ENCODE measurements around the gene ARHGAP30. TPM values are rescaled to one million over a fixed set of nuclear protein-coding genes. Genes with fewer than 3 reads are reported as not detected.
"Not testable (repeated sequence)": the region's sequence is repeated elsewhere in the genome, so short reads cannot be mapped to it uniquely, and the experiment has no call there.

Gene ARHGAP30
- total RNA-seq, 6 experiments from 2014 or later, result not detected

GRCh38 chr1:161033751-161034150 is 35.9 kb downstream of the ARHGAP30 start:
- Mint-ChIP-seq H3K4me3 (no peak overlapping the region), H3K27ac (no peak overlapping the region), H3K9me3 (no peaks in the 10 kb centered on the region), H3K27me3 (ENCODE audit: insufficient read depth) (peaks cover 4% of the 10 kb centered on the region), H3K4me1 (ENCODE audit: low read depth) (peaks cover 10% of the 10 kb centered on the region), H3K36me3 (ENCODE audit: low read depth) (no peaks in the 10 kb centered on the region)
- no peak for TF ChIP-seq CTCF (IDR thresholded peaks at IDR 0.05)
- DNase-seq, result no peak

- no peak overlapping the region for H3K27ac Mint-ChIP-seq
- no peaks in the 10 kb centered on the region for H3K36me3 Mint-ChIP-seq (ENCODE audit: low read depth)
- no peaks in the 10 kb centered on the region for H3K9me3 Mint-ChIP-seq
- peaks cover 4% of the 10 kb centered on the region for H3K27me3 Mint-ChIP-seq (ENCODE audit: insufficient read depth)
- peaks cover 10% of the 10 kb centered on the region for H3K4me1 Mint-ChIP-seq (ENCODE audit: low read depth)
- no peak for TF ChIP-seq CTCF (IDR thresholded peaks at IDR 0.05)
- no peak for DNase-seq
- H3K4me3 Mint-ChIP-seq, result no peak overlapping the region
Measured at GRCh38 chr1:161032409-161032808, 37.3 kb downstream of the ARHGAP30 start.

GRCh38 chr1:161031874-161032273 is 37.8 kb downstream of the ARHGAP30 start:
- Mint-ChIP-seq H3K27ac (no peak overlapping the region), H3K4me1 (ENCODE audit: low read depth) (peaks cover 13% of the 10 kb centered on the region), H3K27me3 (ENCODE audit: insufficient read depth) (peaks cover 4% of the 10 kb centered on the region), H3K9me3 (no peaks in the 10 kb centered on the region), H3K4me3 (no peak overlapping the region), H3K36me3 (ENCODE audit: low read depth) (no peaks in the 10 kb centered on the region)
- TF ChIP-seq CTCF (IDR thresholded peaks at IDR 0.05), result no peak
- no peak for DNase-seq

- not testable (repeated sequence) for H3K4me3 Mint-ChIP-seq; H3K27me3 Mint-ChIP-seq (ENCODE audit: insufficient read depth); H3K27ac Mint-ChIP-seq; H3K9me3 Mint-ChIP-seq; DNase-seq; H3K36me3 Mint-ChIP-seq (ENCODE audit: low read depth)
- peaks cover 26% of the 10 kb centered on the region for H3K4me1 Mint-ChIP-seq (ENCODE audit: low read depth)
Measured at GRCh38 chr1:161029466-161029865, 40.2 kb downstream of the ARHGAP30 start.

GRCh38 chr1:161026954-161027353 is 42.7 kb downstream of the ARHGAP30 start:
- not testable (repeated sequence) for H3K36me3 Mint-ChIP-seq (ENCODE audit: low read depth); H3K4me3 Mint-ChIP-seq; DNase-seq; H3K9me3 Mint-ChIP-seq; H3K27ac Mint-ChIP-seq; H3K27me3 Mint-ChIP-seq (ENCODE audit: insufficient read depth)
- peaks cover 22% of the 10 kb centered on the region for H3K4me1 Mint-ChIP-seq (ENCODE audit: low read depth)

GRCh38 chr1:161022432-161022831 is 47.3 kb downstream of the ARHGAP30 start:
- H3K4me3 Mint-ChIP-seq; H3K9me3 Mint-ChIP-seq; DNase-seq; H3K36me3 Mint-ChIP-seq (ENCODE audit: low read depth); H3K27ac Mint-ChIP-seq: not testable (repeated sequence)
- Mint-ChIP-seq H3K4me1 (ENCODE audit: low read depth) (peaks cover 41% of the 10 kb centered on the region), H3K27me3 (ENCODE audit: insufficient read depth) (peaks cover 29% of the 10 kb centered on the region)

- H3K27ac Mint-ChIP-seq, result no peak overlapping the region
- peaks cover 29% of the 10 kb centered on the region for H3K27me3 Mint-ChIP-seq (ENCODE audit: insufficient read depth)
- H3K4me1 Mint-ChIP-seq (ENCODE audit: low read depth), result peaks cover 41% of the 10 kb centered on the region
- no peak for DNase-seq
- no peaks in the 10 kb centered on the region for H3K36me3 Mint-ChIP-seq (ENCODE audit: low read depth)
- no peak for TF ChIP-seq CTCF (IDR thresholded peaks at IDR 0.05)
- no peaks in the 10 kb centered on the region for H3K9me3 Mint-ChIP-seq
- H3K4me3 Mint-ChIP-seq, result no peak overlapping the region
Measured at GRCh38 chr1:161021970-161022353, 47.7 kb downstream of the ARHGAP30 start.

All from HFFc6 (cell line).